Fibroblast of peridontal ligament (primary cell): ENCODE measurements around the gene TMEM169.
"Not testable (repeated sequence)": the region's sequence is repeated elsewhere in the genome, so short reads cannot be mapped to it uniquely, and the experiment has no call there.

Source experiments
- DNase-seq: peaks from one replicate; pipeline ENCODE4 v3.0.0-alpha.2; 2010; ENCODE audit errors: extremely low read depth

The TMEM169 gene

GRCh38 chr2:216071111-216071851 is 10.4 kb upstream of the TMEM169 start:
- DNase-seq, result no peak

- DNase-seq, result no peak
These were observed 9.2 kb upstream of the TMEM169 start for GRCh38 chr2:216072473-216072872.

- DNase-seq, result no peak
These were observed 7.9 kb upstream of the TMEM169 start for GRCh38 chr2:216073773-216074172.

- DNase-seq, result no peak
These were observed 7.3 kb upstream of the TMEM169 start for GRCh38 chr2:216074380-216074779.

- DNase-seq, result no peak
These were observed 6.9 kb upstream of the TMEM169 start for GRCh38 chr2:216074794-216075193.

GRCh38 chr2:216075510-216076485 is 5.9 kb upstream of the TMEM169 start:
- no peak for DNase-seq

GRCh38 chr2:216078776-216079175 is 2.9 kb upstream of the TMEM169 start:
- no peak for DNase-seq

- not testable (repeated sequence) for DNase-seq
These were observed 1.7 kb upstream of the TMEM169 start for GRCh38 chr2:216080048-216080447.

GRCh38 chr2:216081012-216081411 is 707 bp upstream of the TMEM169 start:
- DNase-seq, result no peak

GRCh38 chr2:216082117-216082711 is 495 bp downstream of the TMEM169 start:
- no peak for DNase-seq

GRCh38 chr2:216082805-216083204 is 1.1 kb downstream of the TMEM169 start:
- no peak for DNase-seq

GRCh38 chr2:216083464-216084281 is 2.0 kb downstream of the TMEM169 start:
- no peak for DNase-seq

- DNase-seq, result no peak
These were observed 2.8 kb downstream of the TMEM169 start for GRCh38 chr2:216084547-216084946.

- DNase-seq, result no peak
These were observed 4.6 kb downstream of the TMEM169 start for GRCh38 chr2:216086207-216086893.

- DNase-seq, result peak; percentile 48
These were observed 8.7 kb downstream of the TMEM169 start for GRCh38 chr2:216090369-216090786.

GRCh38 chr2:216092646-216093045 is 10.9 kb downstream of the TMEM169 start:
- no peak for DNase-seq

GRCh38 chr2:216094701-216095100 is 13.0 kb downstream of the TMEM169 start:
- DNase-seq, result no peak

- no peak for DNase-seq
These were observed 17.0 kb downstream of the TMEM169 start for GRCh38 chr2:216098421-216099334.

GRCh38 chr2:216101109-216101508 is 19.4 kb downstream of the TMEM169 start:
- no peak for DNase-seq

- no peak for DNase-seq
These were observed 21.5 kb downstream of the TMEM169 start for GRCh38 chr2:216103213-216103612.
